K562 (cell line): ENCODE measurements around the gene ABCA7. TPM values are rescaled to one million over a fixed set of nuclear protein-coding genes. Genes with fewer than 3 reads are reported as not detected.

Source experiments
- CHD2 ChIP-seq: IDR thresholded peaks from 2 replicates; pipeline ENCODE4 v1.6.1; 2011; ENCODE audit warnings: low read depth, low read length
- CSDE1 ChIP-seq, 2 experiments: fragments of 450-650 bp; IDR thresholded peaks; 2 replicates each; pipeline ENCODE4 v1.6.1; 2016; ENCODE audit warnings: mild to moderate bottlenecking in 1 of 2
- CTBP1 ChIP-seq: fragments of 450-650 bp; IDR thresholded peaks from 2 replicates; pipeline ENCODE4 v1.6.1; 2016; ENCODE audit warnings: borderline replicate concordance
- E2F6 ChIP-seq, 2 experiments: IDR thresholded peaks; 2 replicates each; pipeline ENCODE4 v1.6.1; 2011; ENCODE audit warnings: borderline replicate concordance in 1 of 2, control low read depth in 1 of 2, low read depth in 1 of 2, low read length in 1 of 2, mild to moderate bottlenecking in 1 of 2, mixed read lengths in 1 of 2, moderate library complexity in 1 of 2; ENCODE audit not compliant: insufficient read depth in 1 of 2, insufficient read length in 1 of 2, poor library complexity in 1 of 2, severe bottlenecking in 1 of 2; ENCODE audit errors: extremely low read depth in 1 of 2
- ETS1 ChIP-seq: conservative IDR thresholded peaks from 2 replicates; pipeline ENCODE4 v1.6.1; 2011; ENCODE audit warnings: low read depth, mild to moderate bottlenecking, low read length; ENCODE audit not compliant: control insufficient read depth
- FOS ChIP-seq: IDR thresholded peaks from 3 replicates; pipeline ENCODE4 v1.6.1; 2011; ENCODE audit not compliant: insufficient read length; ENCODE audit errors: extremely low read depth
- HLTF ChIP-seq: fragments of 450-650 bp; IDR thresholded peaks from 2 replicates; pipeline ENCODE4 v1.6.1; 2016
- HMBOX1 ChIP-seq: sonication (generic); IDR thresholded peaks from 2 replicates; pipeline ENCODE4 v1.6.1; 2016
- JUNB ChIP-seq: fragments of 450-650 bp; formaldehyde crosslinking; conservative IDR thresholded peaks from 2 replicates; pipeline ENCODE4 v1.4.0; 2020; ENCODE audit warnings: mild to moderate bottlenecking
- RNF2 ChIP-seq: sonication (generic); IDR thresholded peaks from 2 replicates; pipeline ENCODE4 v1.6.1; 2016
- SIN3B ChIP-seq: fragments of 450-650 bp; IDR thresholded peaks from 2 replicates; pipeline ENCODE4 v1.6.1; 2017; ENCODE audit warnings: low read depth, mild to moderate bottlenecking, moderate library complexity
- SUPT5H ChIP-seq: fragments of 450-650 bp; IDR thresholded peaks from 2 replicates; pipeline ENCODE4 v1.6.1; 2016
- TARDBP ChIP-seq: fragments of 450-650 bp; IDR thresholded peaks from 2 replicates; pipeline ENCODE4 v1.6.1; 2016
- ZKSCAN3 ChIP-seq: fragments of 250-450 bp; sonication (Bioruptor Pico); IDR thresholded peaks from 2 replicates; pipeline ENCODE4 v1.4.0; 2020
- ZNF143 ChIP-seq: sonication (generic); formaldehyde crosslinking; IDR thresholded peaks from 2 replicates; pipeline ENCODE4 v1.9.0; 2022; ENCODE audit warnings: mild to moderate bottlenecking, missing genetic modification reagents
- ZNF217 ChIP-seq: sonication (generic); formaldehyde crosslinking; IDR thresholded peaks from 2 replicates; pipeline ENCODE4 v1.8.0; 2022; ENCODE audit warnings: mild to moderate bottlenecking, missing genetic modification reagents
- ZNF263 ChIP-seq: sonication (generic); formaldehyde crosslinking; IDR thresholded peaks from 2 replicates; pipeline ENCODE4 v1.8.0; 2022; ENCODE audit warnings: mild to moderate bottlenecking, missing genetic modification reagents, borderline replicate concordance
- ZNF551 ChIP-seq: fragments of 250-450 bp; sonication (Bioruptor Pico); IDR thresholded peaks from 2 replicates; pipeline ENCODE4 v1.5.0; 2021; ENCODE audit warnings: mild to moderate bottlenecking, moderate library complexity
- polyA plus RNA-seq, 8 experiments: library from polyadenylated mRNA; depleted of rRNA in 4 of 8; stranded (reverse) in 5 of 8; unstranded in 3 of 8; fragments of >200 nt; fragmentation: Nextera tagmentation in 2 of 8; fragmentation: Illumina TruSeq in 1 of 8; extraction: Ambion mirVana in 2 of 8; extraction: Trizol in 1 of 8; gene quantifications; 2 replicates each; pipeline versions ENCODE4 v1.2.1 to v1.2.3, GENCODE V29; 2011 to 2014; ENCODE audit warnings: inconsistent platforms in 1 of 8, missing spikeins in 1 of 8
- total RNA-seq, 7 experiments: library from RNA; depleted of rRNA in 6 of 7; stranded (reverse); fragments of >200 nt in 6 of 7; fragmentation: Illumina TruSeq in 2 of 7; extraction: Trizol in 2 of 7; gene quantifications; 2 replicates each; pipeline versions ENCODE4 v1.2.1 to v1.2.3, GENCODE V29; 2011 to 2021; ENCODE audit warnings: low replicate concordance in 1 of 7

The ABCA7 gene
- total and polyA plus RNA-seq, 9 of the 15 experiments (the other 6 are each of a cell fraction or from before 2014, with no cell fraction given) = 2.3 to 96.1 (median 31.2) TPM

- no peak for TF ChIP-seq ZNF143 (CRISPR knock-in tag)
- TF ChIP-seq CTBP1 = peak; percentile 94
- TF ChIP-seq JUNB (CRISPR knock-in tag) = no peak
- TF ChIP-seq ZKSCAN3 (CRISPR knock-in tag) = no peak
- TF ChIP-seq HLTF = no peak
- TF ChIP-seq ETS1 = no peak
- TF ChIP-seq RNF2 = no peak; the same call in 1 of the 2 replicates
- TF ChIP-seq E2F6 (IDR thresholded peaks at IDR 0.05; ENCODE audit: borderline replicate concordance in 1 of 2, extremely low read depth in 1 of 2, insufficient read depth in 1 of 2, insufficient read length in 1 of 2, low read depth in 1 of 2, low read length in 1 of 2, poor library complexity in 1 of 2, severe bottlenecking in 1 of 2) = peak; percentile 74 to 89
- TF ChIP-seq SIN3B = no peak
- TF ChIP-seq CSDE1 (IDR thresholded peaks at IDR 0.05) = no peak
- TF ChIP-seq SUPT5H = peak; percentile 42; the same call in 1 of the 2 replicates
- TF ChIP-seq ZNF551 (CRISPR knock-in tag) = no peak
- peak; percentile 85 for TF ChIP-seq CHD2
- peak; percentile 92 for TF ChIP-seq FOS
- no peak for TF ChIP-seq ZNF263 (CRISPR knock-in tag)
- TF ChIP-seq HMBOX1 = no peak
- no peak for TF ChIP-seq ZNF217 (CRISPR knock-in tag)
- no peak; the same call in 1 of the 2 replicates for TF ChIP-seq TARDBP
Measured at GRCh38 chr19:1039646-1040475, at the start of gene ABCA7 (continued).
